HepG2 (cell line): ENCODE results near the gene CKS1B. TPM values are rescaled to one million over a fixed set of nuclear protein-coding genes. Genes with fewer than 3 reads are reported as not detected.

Source experiments
- BCLAF1 ChIP-seq: fragments of 450-650 bp; IDR thresholded peaks from 2 replicates; pipeline ENCODE4 v1.6.1; 2017; ENCODE audit warnings: mild to moderate bottlenecking
- FOXK1 ChIP-seq: sonication (generic); formaldehyde crosslinking; IDR thresholded peaks from 2 replicates; pipeline ENCODE4 v1.4.0; 2020; ENCODE audit warnings: low read depth, missing genetic modification reagents, borderline replicate concordance
- HDAC1 ChIP-seq: sonication (generic); formaldehyde crosslinking; IDR thresholded peaks from 2 replicates; pipeline ENCODE4 v1.5.1; 2020; ENCODE audit warnings: mild to moderate bottlenecking, missing genetic modification reagents
- HHEX ChIP-seq: IDR thresholded peaks from 2 replicates; pipeline ENCODE4 v1.6.1; 2016; ENCODE audit warnings: control low read depth
- HMG20B ChIP-seq: conservative IDR thresholded peaks from 2 replicates; pipeline ENCODE4 v1.6.1; 2016; ENCODE audit warnings: missing genetic modification reagents, missing compliant biosample characterization
- NCOA5 ChIP-seq: sonication (generic); formaldehyde crosslinking; IDR thresholded peaks from 2 replicates; pipeline ENCODE4 v1.4.0; 2020; ENCODE audit warnings: missing genetic modification reagents
- PREB ChIP-seq: sonication (generic); formaldehyde crosslinking; IDR thresholded peaks from 2 replicates; pipeline ENCODE4 v1.4.0; 2020; ENCODE audit warnings: missing genetic modification reagents
- SKI ChIP-seq: fragments of 450-650 bp; IDR thresholded peaks from one replicate; pipeline ENCODE4 v1.6.1; 2018; ENCODE audit warnings: mild to moderate bottlenecking; ENCODE audit not compliant: partially characterized antibody
- TAF1 ChIP-seq: sonication (generic); formaldehyde crosslinking; IDR thresholded peaks from 2 replicates; pipeline ENCODE4 v1.4.0; 2020; ENCODE audit warnings: missing genetic modification reagents
- TFDP2 ChIP-seq: sonication (generic); formaldehyde crosslinking; IDR thresholded peaks from 2 replicates; pipeline ENCODE4 v1.4.0; 2020; ENCODE audit warnings: missing genetic modification reagents
- THRA ChIP-seq: sonication (generic); formaldehyde crosslinking; IDR thresholded peaks from 2 replicates; pipeline ENCODE4 v1.4.0; 2020; ENCODE audit warnings: missing genetic modification reagents, borderline replicate concordance
- ZBED4 ChIP-seq: sonication (generic); formaldehyde crosslinking; IDR thresholded peaks from 2 replicates; pipeline ENCODE4 v1.4.0; 2020; ENCODE audit warnings: missing genetic modification reagents, borderline replicate concordance
- ZEB1 ChIP-seq: IDR thresholded peaks from 2 replicates; pipeline ENCODE4 v1.6.1; 2012; ENCODE audit warnings: mild to moderate bottlenecking, low read depth, inconsistent platforms; ENCODE audit not compliant: insufficient replicate concordance
- ZFP1 ChIP-seq: IDR thresholded peaks from 2 replicates; pipeline ENCODE4 v1.6.1; 2016
- ZKSCAN8 ChIP-seq: IDR thresholded peaks from 2 replicates; pipeline ENCODE4 v1.6.1; 2016; ENCODE audit warnings: borderline replicate concordance, missing genetic modification reagents, missing compliant biosample characterization
- ZNF331 ChIP-seq: sonication (generic); formaldehyde crosslinking; IDR thresholded peaks from 2 replicates; pipeline ENCODE4 v1.4.0; 2020; ENCODE audit warnings: missing genetic modification reagents
- ZNF335 ChIP-seq: sonication (generic); formaldehyde crosslinking; IDR thresholded peaks from 2 replicates; pipeline ENCODE4 v1.4.0; 2020; ENCODE audit warnings: missing genetic modification reagents
- ZNF414 ChIP-seq: sonication (generic); formaldehyde crosslinking; IDR thresholded peaks from 2 replicates; pipeline ENCODE4 v1.5.0; 2020; ENCODE audit warnings: missing genetic modification reagents
- ZNF44 ChIP-seq: sonication (generic); formaldehyde crosslinking; IDR thresholded peaks from 2 replicates; pipeline ENCODE4 v1.5.1; 2020; ENCODE audit warnings: mild to moderate bottlenecking, missing genetic modification reagents
- ZNF468 ChIP-seq: sonication (generic); formaldehyde crosslinking; IDR thresholded peaks from 2 replicates; pipeline ENCODE4 v1.8.0; 2022; ENCODE audit warnings: mild to moderate bottlenecking, moderate library complexity, missing genetic modification reagents
- polyA plus RNA-seq, 8 experiments: library from polyadenylated mRNA; depleted of rRNA in 3 of 8; stranded (reverse) in 7 of 8; unstranded in 1 of 8; fragments of >200 nt; fragmentation: Illumina TruSeq in 4 of 8; extraction: Trizol in 4 of 8; gene quantifications; 2 replicates each; pipeline versions ENCODE4 v1.2.1 to v1.2.3, GENCODE V29; 2011 to 2016; ENCODE audit warnings: low read depth in 4 of 8, missing spikeins in 1 of 8, mixed read lengths in 1 of 8; ENCODE audit not compliant: insufficient read depth in 1 of 8
- total RNA-seq, 5 experiments: library from RNA; depleted of rRNA; stranded (reverse); fragments of >200 nt; fragmentation: Illumina TruSeq; extraction: Trizol; gene quantifications; 2 replicates each; pipeline ENCODE4 v1.2.3, GENCODE V29; 2016; ENCODE audit warnings: low read depth in 1 of 5

The CKS1B gene
- total and polyA plus RNA-seq, 2 of the 13 experiments (the other 11 are each of a cell fraction or from before 2014, with no cell fraction given): 217 to 222 TPM

- TF ChIP-seq TFDP2 (CRISPR knock-in tag) (peak; percentile 99), SKI (peak; percentile 41), ZNF335 (CRISPR knock-in tag) (peak; percentile 93), FOXK1 (CRISPR knock-in tag) (peak; percentile 69; the same call in 1 of the 2 replicates), ZBED4 (CRISPR knock-in tag) (peak; percentile 89), ZNF44 (CRISPR knock-in tag) (peak; percentile 87), BCLAF1 (no peak), ZNF331 (CRISPR knock-in tag) (peak; percentile 95), ZKSCAN8 (CRISPR knock-in tag) (peak; percentile 90; the same call in 1 of the 2 replicates), PREB (CRISPR knock-in tag) (no peak), ZEB1 (peak; percentile 43), NCOA5 (no peak), ZNF468 (peak; percentile 98), ZFP1 (peak; percentile 18; the same call in 1 of the 2 replicates), TAF1 (CRISPR knock-in tag) (peak; percentile 77), HHEX (CRISPR knock-in tag) (no peak), THRA (CRISPR knock-in tag) (no peak; the same call in none of the 2 replicates), HMG20B (peak; percentile 67), ZNF414 (CRISPR knock-in tag) (peak; percentile 99), HDAC1 (peak; percentile 86)
Measured at GRCh38 chr1:154936555-154937084, 37.9 kb upstream of the CKS1B start, which contains the start of gene PMVK (continued).
